ENCODE data around the gene CAMK2B. TPM values are rescaled to one million over a fixed set of nuclear protein-coding genes. Genes with fewer than 3 reads are reported as not detected.

Gene CAMK2B
- total and polyA plus RNA-seq, 2 of the 13 experiments (the other 11 are each of a cell fraction or from before 2014, with no cell fraction given) = 0.27 to 0.48 TPM

- no peaks in the 10 kb centered on the region for H4K20me1 ChIP-seq (ENCODE audit: insufficient read depth, low read length)
- ChIA-PET CTCF (ENCODE audit: low intra/inter-chr PET ratio, low total read pairs) (no interaction called here), POLR2A (no interaction called here)
- no peak for FAIRE-seq
- TF ChIP-seq SP5 (CRISPR knock-in tag; IDR thresholded peaks at IDR 0.05; ENCODE audit: borderline replicate concordance, low read depth) = no peak
- no peak for TF ChIP-seq ZBTB40 (IDR thresholded peaks at IDR 0.05)
- TF ChIP-seq ZBTB40 (CRISPR knock-in tag; IDR thresholded peaks at IDR 0.05) = no peak
- no peak for TF ChIP-seq ZNF737 (CRISPR knock-in tag; IDR thresholded peaks at IDR 0.05; ENCODE audit: borderline replicate concordance)
- no peak for TF ChIP-seq ZEB1 (IDR thresholded peaks at IDR 0.05; ENCODE audit: insufficient replicate concordance, low read depth)
- no peak for TF ChIP-seq ZNF280B (CRISPR knock-in tag; IDR thresholded peaks at IDR 0.05; ENCODE audit: borderline replicate concordance)
- no peak for TF ChIP-seq PITX1 (CRISPR knock-in tag; IDR thresholded peaks at IDR 0.05)
- TF ChIP-seq ZNF878 (CRISPR knock-in tag; IDR thresholded peaks at IDR 0.05) = no peak
- TF ChIP-seq TIGD3 (CRISPR knock-in tag; IDR thresholded peaks at IDR 0.05; ENCODE audit: borderline replicate concordance) = no peak
- peak; percentile 14; the same call in 1 of the 3 replicates for ATAC-seq
- DNase-seq (ENCODE audit: low spot score) = no peak
- in situ Hi-C loops (cut with HindIII; ENCODE audit: extremely low pct_ligation_motif_present, low pct_unique_long_range_greater_than_20kb) = no loop called here
- no peak overlapping the region for H3K4me2 ChIP-seq (ENCODE audit: low read depth, low read length)
- no peaks in the 10 kb centered on the region for H3K4me1 ChIP-seq (ENCODE audit: insufficient read depth, low read length)
- intact Hi-C loops (cut with micrococcal nuclease; ENCODE audit: unreplicated experiment) = no loop called here
- WGBS (ENCODE audit: low lambda C conversion rate) = 30% methylated on average over 13 of the region's 21 CpGs
- no peaks in the 10 kb centered on the region for H3K36me3 ChIP-seq (replicated peaks in 1 of 2; ENCODE audit: control insufficient read depth in 1 of 2, insufficient read depth in 2 of 2, low read length in 2 of 2)
- H3K9me3 ChIP-seq (ENCODE audit: low read length) = no peaks in the 10 kb centered on the region
- no peak overlapping the region for H3K4me3 ChIP-seq (replicated peaks in 1 of 3; ENCODE audit: insufficient read depth in 1 of 3, low read depth in 2 of 3, low read length in 3 of 3)
- H3K79me2 ChIP-seq (ENCODE audit: insufficient read depth, low read length) = no peaks in the 10 kb centered on the region
- no peak overlapping the region for H2AFZ ChIP-seq (ENCODE audit: low read length)
- no peak overlapping the region for H3K27ac ChIP-seq (ENCODE audit: extremely low read length, insufficient read depth, low read length)
- H3K27me3 ChIP-seq (ENCODE audit: control insufficient read depth in 1 of 2, insufficient read depth in 2 of 2, low read length in 2 of 2) = peaks cover 28 to 84% of the 10 kb centered on the region in 2 experiments; a peak in 4 of 5 replicates
- H3K9ac ChIP-seq (ENCODE audit: insufficient read depth, low read depth, low read length) = no peak overlapping the region
- no TSS peak for BruUV-seq (replicated peaks)
Measured at GRCh38 chr7:44267719-44268421, 57.5 kb downstream of the CAMK2B start.
